Panc1 (cell line): ENCODE measurements around the gene LHFPL2. TPM values are rescaled to one million over a fixed set of nuclear protein-coding genes. Genes with fewer than 3 reads are reported as not detected.

Source experiments
- ATAC-seq: fragments of 200-7000 bp; cut with Tn5 transposase; 2 replicates; pipeline ENCODE4 v1.9.1; 2020; ENCODE audit warnings: mild to moderate bottlenecking, moderate library complexity
- BruUV-seq: library from RNA; stranded (reverse); fragments of 400-500 nt; replicated peaks from 2 replicates; lab custom pipeline; 2021; lab: Mats Ljungman, UMichigan
- CTCF ChIA-PET: fragments of 300-600 bp; sonication (Branson Sonifier 250); formaldehyde crosslinking; loops from one replicate; lab custom pipeline; 2022; ENCODE audit warnings: antibody characterized with exemption; lab: Charles Lee
- POLR2A ChIA-PET: fragments of 300-600 bp; sonication (Branson Sonifier 250); formaldehyde crosslinking; loops from one replicate; lab custom pipeline; 2022; ENCODE audit warnings: antibody characterized with exemption; lab: Charles Lee
- DNase-seq: peaks from one replicate; pipeline ENCODE4 v3.0.0-alpha.2; 2010; ENCODE audit warnings: low read depth, low spot score
- H3K27ac ChIP-seq: 2 replicates; pipeline ENCODE4 v1.5.1; 2011; ENCODE audit warnings: mild to moderate bottlenecking, low read length, inconsistent platforms
- H3K27me3 ChIP-seq: fragments of 200-500 bp; sonication (Bioruptor generic); 2 replicates; pipeline ENCODE4 v1.6.0; 2014; ENCODE audit warnings: low read length, inconsistent platforms; ENCODE audit not compliant: control insufficient read depth, insufficient read depth
- H3K36me3 ChIP-seq: fragments of 200-500 bp; sonication (Bioruptor generic); 2 replicates; pipeline ENCODE4 v1.5.1; 2014; ENCODE audit warnings: inconsistent platforms, mild to moderate bottlenecking, low read length, moderate library complexity; ENCODE audit not compliant: control insufficient read depth, insufficient read depth
- H3K4me1 ChIP-seq: 2 replicates; pipeline ENCODE4 v1.5.1; 2011; ENCODE audit warnings: inconsistent platforms, mild to moderate bottlenecking, low read length, moderate library complexity; ENCODE audit not compliant: control insufficient read depth, insufficient read depth
- H3K4me3 ChIP-seq, 2 experiments: 2 replicates each; pipeline ENCODE4 v1.5.1; 2011 to 2012; ENCODE audit warnings: low read depth in 2 of 2, low read length in 2 of 2, mild to moderate bottlenecking in 2 of 2, inconsistent platforms in 1 of 2, moderate library complexity in 1 of 2
- H3K9me3 ChIP-seq: fragments of 200-500 bp; sonication (Bioruptor generic); 2 replicates; pipeline ENCODE4 v1.5.1; 2014; ENCODE audit warnings: low read depth, mild to moderate bottlenecking, inconsistent platforms, low read length, moderate library complexity; ENCODE audit not compliant: control insufficient read depth, insufficient read depth
- POLR2AphosphoS5 ChIP-seq: IDR thresholded peaks from 2 replicates; pipeline ENCODE4 v1.6.1; 2012; ENCODE audit warnings: mild to moderate bottlenecking, low read depth, low read length, moderate library complexity
- SIN3A ChIP-seq: IDR thresholded peaks from 2 replicates; pipeline ENCODE4 v1.6.1; 2012; ENCODE audit warnings: low read depth, mild to moderate bottlenecking, low read length, moderate library complexity, borderline replicate concordance; ENCODE audit not compliant: insufficient read depth
- TCF7L2 ChIP-seq: IDR thresholded peaks from 2 replicates; pipeline ENCODE4 v1.6.1; 2011; ENCODE audit warnings: mild to moderate bottlenecking, low read depth, low read length, inconsistent platforms
- in situ Hi-C: cut with HindIII; loops from 2 replicates; pipeline ENCODE4 v1.10.0; 2016; ENCODE audit warnings: low sequenced_read_pairs, low pct_unique_long_range_greater_than_20kb
- intact Hi-C: fragments of 100-400 bp; cut with micrococcal nuclease; formaldehyde crosslinking; loops from one replicate; pipeline ENCODE4 v1.10.0; 2022; ENCODE audit not compliant: unreplicated experiment
- total RNA-seq: library from RNA; stranded (reverse); gene quantifications from one replicate; pipeline ENCODE4 v1.2.1, GENCODE V29; 2021; ENCODE audit not compliant: unreplicated experiment
- TF ChIP-seq, protein P1 (sequence below): fragments of 450-650 bp; IDR thresholded peaks from 2 replicates; pipeline ENCODE4 v1.5.1; 2017; ENCODE audit warnings: mild to moderate bottlenecking
- TF ChIP-seq, protein P2 (sequence below), 2 experiments: IDR thresholded peaks; 2 replicates each; pipeline ENCODE4 v1.6.1; 2011 to 2012; ENCODE audit warnings: low read depth in 2 of 2, control low read depth in 1 of 2, low read length in 1 of 2, mild to moderate bottlenecking in 1 of 2, moderate library complexity in 1 of 2; ENCODE audit not compliant: insufficient read depth in 1 of 2

Gene LHFPL2
- total RNA-seq, 1 experiment from 2014 or later: 25.8 TPM

DNA sequence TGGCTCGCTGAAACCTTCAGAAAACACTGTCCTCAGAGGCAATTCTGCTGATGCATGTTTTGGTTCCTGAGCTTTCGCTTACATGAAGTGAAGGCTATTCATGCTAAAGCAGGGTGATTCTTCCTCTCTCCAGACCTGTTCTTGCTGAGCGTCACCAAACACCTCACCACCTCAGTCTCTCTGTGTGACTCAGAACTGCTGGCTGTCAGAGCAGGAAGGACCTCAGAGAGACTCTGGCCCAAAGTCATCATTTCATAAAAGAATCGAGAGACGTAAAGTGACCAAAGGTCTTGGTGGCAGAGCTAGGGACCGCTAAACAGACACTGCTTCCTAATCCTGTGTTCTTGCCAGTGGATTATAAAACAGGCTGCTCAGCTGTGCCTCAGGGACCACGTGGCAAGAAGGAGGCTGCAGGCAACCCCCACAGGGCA, 73.8 kb downstream of the LHFPL2 start:
- H3K4me1 ChIP-seq: 0 out of 2 replicates have a peak, but pooled peaks cover 2% of the 10 kb centered on the region
- in situ Hi-C loops (no loop called here), intact Hi-C loops (no loop called here)
- CTCF ChIA-PET: no interaction called here
- TF ChIP-seq TCF7L2 (no peak), POLR2AphosphoS5 (no peak), SIN3A (no peak)
- TF ChIP-seq, protein P1, sequence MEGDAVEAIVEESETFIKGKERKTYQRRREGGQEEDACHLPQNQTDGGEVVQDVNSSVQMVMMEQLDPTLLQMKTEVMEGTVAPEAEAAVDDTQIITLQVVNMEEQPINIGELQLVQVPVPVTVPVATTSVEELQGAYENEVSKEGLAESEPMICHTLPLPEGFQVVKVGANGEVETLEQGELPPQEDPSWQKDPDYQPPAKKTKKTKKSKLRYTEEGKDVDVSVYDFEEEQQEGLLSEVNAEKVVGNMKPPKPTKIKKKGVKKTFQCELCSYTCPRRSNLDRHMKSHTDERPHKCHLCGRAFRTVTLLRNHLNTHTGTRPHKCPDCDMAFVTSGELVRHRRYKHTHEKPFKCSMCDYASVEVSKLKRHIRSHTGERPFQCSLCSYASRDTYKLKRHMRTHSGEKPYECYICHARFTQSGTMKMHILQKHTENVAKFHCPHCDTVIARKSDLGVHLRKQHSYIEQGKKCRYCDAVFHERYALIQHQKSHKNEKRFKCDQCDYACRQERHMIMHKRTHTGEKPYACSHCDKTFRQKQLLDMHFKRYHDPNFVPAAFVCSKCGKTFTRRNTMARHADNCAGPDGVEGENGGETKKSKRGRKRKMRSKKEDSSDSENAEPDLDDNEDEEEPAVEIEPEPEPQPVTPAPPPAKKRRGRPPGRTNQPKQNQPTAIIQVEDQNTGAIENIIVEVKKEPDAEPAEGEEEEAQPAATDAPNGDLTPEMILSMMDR: no peak
- TF ChIP-seq, protein P2, sequence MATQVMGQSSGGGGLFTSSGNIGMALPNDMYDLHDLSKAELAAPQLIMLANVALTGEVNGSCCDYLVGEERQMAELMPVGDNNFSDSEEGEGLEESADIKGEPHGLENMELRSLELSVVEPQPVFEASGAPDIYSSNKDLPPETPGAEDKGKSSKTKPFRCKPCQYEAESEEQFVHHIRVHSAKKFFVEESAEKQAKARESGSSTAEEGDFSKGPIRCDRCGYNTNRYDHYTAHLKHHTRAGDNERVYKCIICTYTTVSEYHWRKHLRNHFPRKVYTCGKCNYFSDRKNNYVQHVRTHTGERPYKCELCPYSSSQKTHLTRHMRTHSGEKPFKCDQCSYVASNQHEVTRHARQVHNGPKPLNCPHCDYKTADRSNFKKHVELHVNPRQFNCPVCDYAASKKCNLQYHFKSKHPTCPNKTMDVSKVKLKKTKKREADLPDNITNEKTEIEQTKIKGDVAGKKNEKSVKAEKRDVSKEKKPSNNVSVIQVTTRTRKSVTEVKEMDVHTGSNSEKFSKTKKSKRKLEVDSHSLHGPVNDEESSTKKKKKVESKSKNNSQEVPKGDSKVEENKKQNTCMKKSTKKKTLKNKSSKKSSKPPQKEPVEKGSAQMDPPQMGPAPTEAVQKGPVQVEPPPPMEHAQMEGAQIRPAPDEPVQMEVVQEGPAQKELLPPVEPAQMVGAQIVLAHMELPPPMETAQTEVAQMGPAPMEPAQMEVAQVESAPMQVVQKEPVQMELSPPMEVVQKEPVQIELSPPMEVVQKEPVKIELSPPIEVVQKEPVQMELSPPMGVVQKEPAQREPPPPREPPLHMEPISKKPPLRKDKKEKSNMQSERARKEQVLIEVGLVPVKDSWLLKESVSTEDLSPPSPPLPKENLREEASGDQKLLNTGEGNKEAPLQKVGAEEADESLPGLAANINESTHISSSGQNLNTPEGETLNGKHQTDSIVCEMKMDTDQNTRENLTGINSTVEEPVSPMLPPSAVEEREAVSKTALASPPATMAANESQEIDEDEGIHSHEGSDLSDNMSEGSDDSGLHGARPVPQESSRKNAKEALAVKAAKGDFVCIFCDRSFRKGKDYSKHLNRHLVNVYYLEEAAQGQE (IDR thresholded peaks at IDR 0.05; ENCODE audit: insufficient read depth in 1 of 2, low read depth in 2 of 2, low read length in 1 of 2): no peak
- DNase-seq (no peak), ATAC-seq (no peak)
- no peak overlapping the region for H3K4me3 ChIP-seq
- H3K27ac ChIP-seq: no peak overlapping the region
- POLR2A ChIA-PET: no interaction called here
- H3K36me3 ChIP-seq: no peaks in the 10 kb centered on the region
- H3K27me3 ChIP-seq: no peaks in the 10 kb centered on the region
- no TSS peak for BruUV-seq
- H3K9me3 ChIP-seq: no peaks in the 10 kb centered on the region

DNA sequence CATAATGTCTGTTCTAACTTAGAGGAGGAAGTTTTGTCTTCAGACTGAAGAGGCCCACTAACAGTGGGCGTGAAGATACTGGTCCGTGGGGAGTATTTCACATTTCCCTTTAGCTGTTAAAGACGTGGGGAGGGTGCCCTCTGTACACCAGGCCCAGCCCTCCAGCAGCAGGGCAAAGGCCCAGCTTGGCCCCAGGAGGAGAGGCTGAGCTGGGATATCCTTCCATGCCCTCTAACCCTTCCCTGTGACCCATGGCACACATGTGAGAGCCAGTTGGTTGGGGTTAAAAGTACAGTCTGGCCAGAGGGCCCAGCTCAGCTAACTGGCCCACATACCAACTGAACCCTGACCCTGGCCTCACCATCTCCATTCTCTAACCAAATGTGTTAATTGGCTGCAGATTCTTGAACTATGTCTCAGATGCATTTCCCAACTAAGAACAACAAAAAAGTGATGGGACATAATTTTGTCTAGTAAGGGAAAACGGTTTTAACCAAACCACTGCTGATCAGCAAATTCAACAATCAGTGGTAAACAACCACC, 74.4 kb downstream of the LHFPL2 start:
- CTCF ChIA-PET: no interaction called here
- intact Hi-C loops: no loop called here
- no peak for TF ChIP-seq SIN3A
- TF ChIP-seq, protein P2 (IDR thresholded peaks at IDR 0.05; ENCODE audit: insufficient read depth in 1 of 2, low read depth in 2 of 2, low read length in 1 of 2): no peak
- TF ChIP-seq POLR2AphosphoS5: no peak
- TF ChIP-seq, protein P1: no peak
- TF ChIP-seq TCF7L2: no peak
- in situ Hi-C loops: no loop called here
- no peak overlapping the region for H3K27ac ChIP-seq
- H3K4me1 ChIP-seq: peaks cover 8% of the 10 kb centered on the region; the same call in 1 of the 2 replicates
- H3K9me3 ChIP-seq: no peaks in the 10 kb centered on the region
- ATAC-seq (no peak), DNase-seq (no peak)
- no TSS peak for BruUV-seq
- H3K27me3 ChIP-seq: no peaks in the 10 kb centered on the region
- no peak overlapping the region for H3K4me3 ChIP-seq
- H3K36me3 ChIP-seq: no peaks in the 10 kb centered on the region
- POLR2A ChIA-PET: no interaction called here
